ENCODE measurements around the gene OBP2B. TPM values are rescaled to one million over a fixed set of nuclear protein-coding genes. Genes with fewer than 3 reads are reported as not detected.

OBP2B gene
- total RNA-seq, 1 donor from 2014 or later: not detected

DNA sequence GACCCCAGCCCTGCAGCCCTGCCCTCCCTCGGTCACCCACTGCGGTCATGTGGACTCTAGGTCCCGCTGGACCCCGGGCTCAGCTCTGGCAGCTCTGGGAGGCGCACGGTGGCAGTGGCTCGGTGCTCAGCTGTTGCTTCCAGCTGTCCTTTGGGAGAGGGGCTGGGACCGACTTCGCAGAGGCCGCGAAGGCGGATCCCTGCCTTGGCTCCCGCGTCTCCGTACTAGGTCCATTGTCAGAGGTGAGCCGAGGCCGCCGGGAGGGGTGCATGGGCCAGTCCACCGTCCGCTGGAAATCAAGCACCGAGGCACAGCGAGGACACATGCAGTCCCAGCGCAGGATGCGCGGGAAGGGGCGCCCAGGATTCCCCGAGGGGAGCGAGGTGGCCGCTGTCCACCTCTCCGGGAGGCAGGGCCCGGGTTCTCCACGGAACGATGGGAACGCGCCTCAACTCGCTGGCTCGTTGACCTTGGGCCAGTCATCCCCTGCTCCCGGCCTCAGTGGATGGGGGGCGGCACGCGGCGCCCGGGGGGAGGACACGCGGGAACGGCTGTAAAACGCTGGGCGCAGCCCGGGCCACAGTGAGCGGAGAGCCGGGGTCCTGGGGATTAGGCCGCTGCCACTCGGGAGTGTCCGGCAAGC, 46.1 kb downstream of the OBP2B start:
- peak overlapping the region; percentile 61 to 80 for H3K4me3 ChIP-seq
- DNase-seq (ENCODE audit: extremely low spot score in 2 of 2): no peak
- no peaks in the 10 kb centered on the region for H3K9me3 ChIP-seq
- intact Hi-C loops (cut with DNase I): no loop called here
- TF ChIP-seq POLR2AphosphoS5 (IDR thresholded peaks at IDR 0.05; ENCODE audit: insufficient read depth in 1 of 2, low read depth in 1 of 2) (no peak), POLR2A (IDR thresholded peaks at IDR 0.05) (no peak)
- TF ChIP-seq, protein P1, sequence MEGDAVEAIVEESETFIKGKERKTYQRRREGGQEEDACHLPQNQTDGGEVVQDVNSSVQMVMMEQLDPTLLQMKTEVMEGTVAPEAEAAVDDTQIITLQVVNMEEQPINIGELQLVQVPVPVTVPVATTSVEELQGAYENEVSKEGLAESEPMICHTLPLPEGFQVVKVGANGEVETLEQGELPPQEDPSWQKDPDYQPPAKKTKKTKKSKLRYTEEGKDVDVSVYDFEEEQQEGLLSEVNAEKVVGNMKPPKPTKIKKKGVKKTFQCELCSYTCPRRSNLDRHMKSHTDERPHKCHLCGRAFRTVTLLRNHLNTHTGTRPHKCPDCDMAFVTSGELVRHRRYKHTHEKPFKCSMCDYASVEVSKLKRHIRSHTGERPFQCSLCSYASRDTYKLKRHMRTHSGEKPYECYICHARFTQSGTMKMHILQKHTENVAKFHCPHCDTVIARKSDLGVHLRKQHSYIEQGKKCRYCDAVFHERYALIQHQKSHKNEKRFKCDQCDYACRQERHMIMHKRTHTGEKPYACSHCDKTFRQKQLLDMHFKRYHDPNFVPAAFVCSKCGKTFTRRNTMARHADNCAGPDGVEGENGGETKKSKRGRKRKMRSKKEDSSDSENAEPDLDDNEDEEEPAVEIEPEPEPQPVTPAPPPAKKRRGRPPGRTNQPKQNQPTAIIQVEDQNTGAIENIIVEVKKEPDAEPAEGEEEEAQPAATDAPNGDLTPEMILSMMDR (IDR thresholded peaks at IDR 0.05): no peak
- peak overlapping the region; percentile 60 for H3K27ac ChIP-seq
- no peaks in the 10 kb centered on the region for H3K36me3 ChIP-seq
- no peaks in the 10 kb centered on the region for H3K27me3 ChIP-seq
- peaks cover 33% of the 10 kb centered on the region for H3K4me1 ChIP-seq

GRCh38 chr9:133161547-133161950, 47.5 kb downstream of the OBP2B start:
- Histone ChIP-seq H3K36me3 (no peaks in the 10 kb centered on the region), H3K4me1 (peaks cover 33% of the 10 kb centered on the region), H3K9me3 (no peaks in the 10 kb centered on the region), H3K4me3 (no peak overlapping the region), H3K27ac (peak overlapping the region; percentile 21), H3K27me3 (no peaks in the 10 kb centered on the region)
- intact Hi-C loops (cut with DNase I): no loop called here
- DNase-seq (ENCODE audit: extremely low spot score in 2 of 2): no peak
- no peak for TF ChIP-seq POLR2AphosphoS5 (IDR thresholded peaks at IDR 0.05; ENCODE audit: insufficient read depth in 1 of 2, low read depth in 1 of 2)
- TF ChIP-seq POLR2A (IDR thresholded peaks at IDR 0.05): no peak
- TF ChIP-seq, protein P1 (IDR thresholded peaks at IDR 0.05): no peak

DNA sequence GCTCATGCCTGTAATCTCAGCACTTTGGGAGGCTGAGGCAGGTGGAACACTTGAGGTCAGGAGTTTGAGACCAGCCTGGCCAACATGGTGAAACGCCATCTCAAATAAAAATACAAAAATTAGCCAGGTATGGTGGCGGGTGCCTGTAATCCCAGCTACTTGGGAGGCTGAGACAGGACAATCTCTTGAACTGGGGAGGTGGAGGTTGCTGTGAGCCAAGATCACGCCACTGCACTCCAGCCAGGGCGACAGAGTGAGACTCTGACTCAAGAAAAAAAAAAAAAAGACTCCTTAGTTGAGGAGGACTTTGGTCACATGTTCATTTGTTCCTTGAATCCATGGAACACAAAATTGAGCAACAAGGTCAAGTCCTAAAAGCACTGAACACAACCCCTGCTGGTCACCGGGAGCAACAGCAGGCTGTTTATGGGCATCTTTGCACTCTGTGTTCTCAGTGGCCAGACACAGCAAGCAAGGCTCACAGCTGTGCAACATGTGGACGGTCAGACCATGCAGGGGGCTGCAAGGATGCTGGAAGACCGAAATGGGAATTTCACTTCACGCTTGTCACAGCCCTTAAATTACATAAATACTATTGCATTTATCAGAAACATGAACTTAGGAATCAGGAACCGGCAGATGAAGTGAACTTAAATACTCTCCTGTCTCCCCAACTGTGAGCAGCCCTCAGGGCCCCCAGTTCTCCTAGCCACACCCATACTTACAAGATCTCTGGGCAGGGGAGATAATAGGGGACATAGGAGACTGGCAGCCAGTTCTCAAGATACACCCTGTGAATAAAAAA, 48.1 kb downstream of the OBP2B start:
- H3K4me1 ChIP-seq: peaks cover 33% of the 10 kb centered on the region
- H3K9me3 ChIP-seq: no peaks in the 10 kb centered on the region
- H3K27ac ChIP-seq: peak overlapping the region; percentile 21
- DNase-seq (ENCODE audit: extremely low spot score in 2 of 2): no peak
- TF ChIP-seq POLR2A (IDR thresholded peaks at IDR 0.05) (no peak), POLR2AphosphoS5 (IDR thresholded peaks at IDR 0.05; ENCODE audit: insufficient read depth in 1 of 2, low read depth in 1 of 2) (peak in 1 of 2 donors; percentile 89)
- TF ChIP-seq, protein P1 (IDR thresholded peaks at IDR 0.05): peak in 2 of 3 experiments; percentile 42 to 73
- intact Hi-C loops (cut with DNase I): no loop called here
- no peak overlapping the region for H3K4me3 ChIP-seq
- H3K27me3 ChIP-seq: no peaks in the 10 kb centered on the region
- H3K36me3 ChIP-seq: no peaks in the 10 kb centered on the region

DNA sequence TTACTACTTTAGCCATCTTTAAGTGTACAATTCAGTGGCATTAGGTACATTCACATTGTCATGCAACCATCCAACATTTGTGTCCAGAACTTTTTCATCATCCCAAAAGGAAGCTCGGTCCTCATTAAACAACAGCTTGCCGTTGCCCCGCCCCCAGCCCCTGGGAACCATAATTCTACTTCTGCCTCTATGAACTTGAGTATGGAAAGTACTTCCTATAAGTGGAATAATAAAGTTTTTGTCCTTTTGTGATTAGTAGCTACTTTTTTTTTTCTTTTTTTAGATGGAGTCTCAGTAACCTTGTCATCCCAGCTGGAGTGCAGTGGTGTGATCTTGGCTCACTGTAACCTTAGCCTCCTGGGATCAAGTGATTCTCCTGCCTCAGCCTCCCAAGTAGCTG, 50.4 kb downstream of the OBP2B start:
- no peaks in the 10 kb centered on the region for H3K9me3 ChIP-seq
- intact Hi-C loops (cut with DNase I): no loop called here
- peaks cover 28% of the 10 kb centered on the region for H3K4me1 ChIP-seq
- H3K27me3 ChIP-seq: no peaks in the 10 kb centered on the region
- TF ChIP-seq POLR2A (IDR thresholded peaks at IDR 0.05) (no peak), POLR2AphosphoS5 (IDR thresholded peaks at IDR 0.05; ENCODE audit: insufficient read depth in 1 of 2, low read depth in 1 of 2) (no peak)
- TF ChIP-seq, protein P1 (IDR thresholded peaks at IDR 0.05): no peak
- H3K36me3 ChIP-seq: no peaks in the 10 kb centered on the region
- DNase-seq (ENCODE audit: extremely low spot score in 2 of 2): no peak
- H3K4me3 ChIP-seq: no peak overlapping the region
- no peak overlapping the region for H3K27ac ChIP-seq

Other genes with a start within 250 kb of the OBP2B start
- not detected for gene GFI1B, start 230.6 kb downstream of the OBP2B start, total RNA-seq
- 53.8 TPM for gene GTF3C5, start 178.3 kb downstream of the OBP2B start, total RNA-seq
- gene CEL, start 147.3 kb downstream of the OBP2B start, total RNA-seq: 0.74 TPM
- gene RALGDS, start 88.0 kb downstream of the OBP2B start, total RNA-seq: 85.0 TPM
- gene GBGT1, start 45.3 kb downstream of the OBP2B start, total RNA-seq: 27.0 TPM
- 17.2 TPM for gene ABO, start 66.0 kb upstream of the OBP2B start, total RNA-seq
- 12.8 TPM for gene SURF6, start 126.9 kb upstream of the OBP2B start, total RNA-seq
- 32.9 TPM for gene MED22, start 138.9 kb upstream of the OBP2B start, total RNA-seq
- 1,889 TPM for gene RPL7A, start 139.0 kb upstream of the OBP2B start, total RNA-seq
- 31.2 TPM for gene SURF1, start 147.2 kb upstream of the OBP2B start, total RNA-seq
- gene SURF2, start 147.3 kb upstream of the OBP2B start, total RNA-seq: 19.9 TPM
- 112 TPM for gene SURF4, start 166.8 kb upstream of the OBP2B start, total RNA-seq
- not detected for gene STKLD1, start 167.1 kb upstream of the OBP2B start, total RNA-seq
- gene REXO4, start 208.8 kb upstream of the OBP2B start, total RNA-seq: 17.2 TPM
- 2.0 TPM for gene ADAMTS13, start 213.1 kb upstream of the OBP2B start, total RNA-seq

All from vagina (tissue), 2 donors.